ENCODE measurements around the gene IPO11.
"Not testable (repeated sequence)": the region's sequence is repeated elsewhere in the genome, so short reads cannot be mapped to it uniquely, and the experiment has no call there.

The IPO11 gene

GRCh38 chr5:62653001-62653863 is 240.7 kb downstream of the IPO11 start:
- no peak for DNase-seq

- DNase-seq: no peak
These were observed 241.5 kb downstream of the IPO11 start for GRCh38 chr5:62653864-62654575.

- DNase-seq: not testable (repeated sequence)
These were observed 245.2 kb downstream of the IPO11 start for GRCh38 chr5:62657772-62658171.

- DNase-seq: no peak
These were observed 248.6 kb downstream of the IPO11 start for GRCh38 chr5:62661126-62661525.

- DNase-seq: no peak
These were observed 250.0 kb downstream of the IPO11 start for GRCh38 chr5:62662521-62662920.

GRCh38 chr5:62671479-62671878 is 258.9 kb downstream of the IPO11 start:
- no peak for DNase-seq

- DNase-seq: not testable (repeated sequence)
These were observed 264.0 kb downstream of the IPO11 start for GRCh38 chr5:62676596-62676995.
